HCT116 (cell line): ENCODE measurements around the gene CMIP. TPM values are rescaled to one million over a fixed set of nuclear protein-coding genes. Genes with fewer than 3 reads are reported as not detected.

Source experiments
- ATAC-seq: fragments of 200-7000 bp; cut with Tn5 transposase; 2 replicates; pipeline ENCODE4 v1.9.1; 2020; ENCODE audit warnings: mild to moderate bottlenecking, moderate library complexity
- BruUV-seq: library from RNA; stranded (reverse); fragments of 400-500 nt; replicated peaks from 2 replicates; lab custom pipeline; 2021; lab: Mats Ljungman, UMichigan
- CTCF ChIA-PET: fragments of 300-600 bp; sonication (Branson Sonifier 250); formaldehyde crosslinking; loops from one replicate; lab custom pipeline; 2021; ENCODE audit warnings: antibody characterized with exemption; lab: Charles Lee
- POLR2A ChIA-PET: fragments of 300-600, 350-600 bp; sonication (Branson Sonifier 250); formaldehyde crosslinking; loops from one replicate; lab custom pipeline; 2021; ENCODE audit warnings: antibody characterized with exemption; lab: Charles Lee
- RAD21 ChIA-PET, 2 experiments: fragments of 300-600 bp; sonication (Branson Sonifier 250); formaldehyde crosslinking; loops; one replicate each; lab custom pipeline; 2023; ENCODE audit warnings: low total read pairs in 2 of 2; ENCODE audit not compliant: uncharacterized antibody in 2 of 2, unreplicated experiment in 2 of 2, low non-redundant PET in 1 of 2; lab: Charles Lee
- DNase-seq: peaks from one replicate; pipeline ENCODE4 v3.0.0-alpha.2; 2010; ENCODE audit warnings: low read depth, low spot score
- H2AFZ ChIP-seq: fragments of 200-600 bp; shearing (Covaris generic), sonication (generic); 2 replicates; pipeline ENCODE4 v1.6.1; 2017; ENCODE audit warnings: low read depth, mixed run types, mixed read lengths, antibody characterized with exemption, low read length; ENCODE audit not compliant: poor library complexity, severe bottlenecking
- H3K27ac ChIP-seq: 2 replicates; pipeline ENCODE4 v1.5.1; 2012; ENCODE audit warnings: low read depth, low read length
- H3K27me3 ChIP-seq: fragments of 200-600 bp; sonication (generic); 2 replicates; pipeline ENCODE4 v1.6.1; 2016; ENCODE audit warnings: mixed run types, low read length, mixed read lengths; ENCODE audit not compliant: insufficient read depth
- H3K36me3 ChIP-seq, 2 experiments: fragments of 200-500 bp in 1 of 2; fragments of 200-600 bp in 1 of 2; sonication (Bioruptor generic) in 1 of 2; sonication (generic) in 1 of 2; 2 replicates each; pipeline versions ENCODE4 v1.5.1 to v1.6.1; 2014 to 2016; ENCODE audit warnings: low read length in 2 of 2, inconsistent platforms in 1 of 2, mixed read lengths in 1 of 2, mixed run types in 1 of 2; ENCODE audit not compliant: insufficient read depth in 2 of 2, control insufficient read depth in 1 of 2
- H3K4me1 ChIP-seq, 2 experiments: fragments of 200-600 bp in 1 of 2; sonication (generic) in 1 of 2; 2 replicates each; pipeline versions ENCODE4 v1.5.1 to v1.6.1; 2012 to 2017; ENCODE audit warnings: low read length in 2 of 2, inconsistent platforms in 1 of 2, mild to moderate bottlenecking in 1 of 2, mixed read lengths in 1 of 2, mixed run types in 1 of 2, moderate library complexity in 1 of 2; ENCODE audit not compliant: insufficient read depth in 2 of 2, control insufficient read depth in 1 of 2
- H3K4me2 ChIP-seq: fragments of 200-600 bp; sonication (generic); 2 replicates; pipeline ENCODE4 v1.6.1; 2017; ENCODE audit warnings: mixed run types, low read length, mixed read lengths
- H3K4me3 ChIP-seq, 2 experiments: fragments of 200-600 bp in 1 of 2; sonication (generic) in 1 of 2; replicated peaks in 1 of 2; 2 replicates each; pipeline ENCODE4 v1.5.1; 2011 to 2016; ENCODE audit warnings: low read length in 2 of 2, control low read depth in 1 of 2, low read depth in 1 of 2, mild to moderate bottlenecking in 1 of 2, mixed read lengths in 1 of 2, mixed run types in 1 of 2
- H3K79me2 ChIP-seq: fragments of 200-600 bp; sonication (generic); 2 replicates; pipeline ENCODE4 v1.6.1; 2017; ENCODE audit warnings: mild to moderate bottlenecking, mixed run types, low read length, moderate library complexity, mixed read lengths; ENCODE audit not compliant: insufficient read depth
- H3K9ac ChIP-seq: fragments of 200-600 bp; sonication (generic); 2 replicates; pipeline ENCODE4 v1.6.1; 2016; ENCODE audit warnings: low read length, mixed read lengths
- H3K9me2 ChIP-seq: fragments of 200-600 bp; sonication (generic), shearing (Covaris generic); 2 replicates; pipeline ENCODE4 v1.6.1; 2017; ENCODE audit warnings: mixed run types, mild to moderate bottlenecking, moderate library complexity; ENCODE audit not compliant: insufficient read depth
- H3K9me3 ChIP-seq, 2 experiments: fragments of 200-500 bp in 1 of 2; fragments of 200-600 bp in 1 of 2; sonication (Bioruptor generic) in 1 of 2; sonication (generic) in 1 of 2; 2 replicates each; pipeline ENCODE4 v1.6.1; 2014 to 2017; ENCODE audit warnings: low read length in 2 of 2, mixed read lengths in 2 of 2, inconsistent platforms in 1 of 2, low read depth in 1 of 2, mild to moderate bottlenecking in 1 of 2, mixed run types in 1 of 2, moderate library complexity in 1 of 2; ENCODE audit not compliant: control insufficient read depth in 1 of 2, insufficient read depth in 1 of 2
- H4K20me1 ChIP-seq: fragments of 200-600 bp; sonication (generic), shearing (Covaris generic); 2 replicates; pipeline ENCODE4 v1.6.1; 2017; ENCODE audit warnings: mixed run types, mild to moderate bottlenecking, moderate library complexity; ENCODE audit not compliant: insufficient read depth
- EZH2 ChIP-seq: fragments of 200-600 bp; sonication (generic); IDR thresholded peaks from 2 replicates; pipeline ENCODE4 v1.6.1; 2017; ENCODE audit warnings: antibody characterized with exemption, mixed run types
- SP1 ChIP-seq: IDR thresholded peaks from 2 replicates; pipeline ENCODE4 v1.6.1; 2012; ENCODE audit warnings: low read depth
- intact Hi-C: fragments of 100-400 bp; cut with micrococcal nuclease; formaldehyde crosslinking; loops from 2 replicates; pipeline ENCODE4 v1.10.0; 2022
- total RNA-seq: library from RNA; stranded (reverse); gene quantifications from one replicate; pipeline ENCODE4 v1.2.1, GENCODE V29; 2021; ENCODE audit not compliant: unreplicated experiment
- TF ChIP-seq, protein P1 (sequence below), 3 experiments: fragments of 200-600 bp in 1 of 3; sonication (generic) in 1 of 3; IDR thresholded peaks in 2 of 3; conservative IDR thresholded peaks in 1 of 3; 2 replicates each; pipeline ENCODE4 v1.5.1; 2012 to 2017; ENCODE audit warnings: low read depth in 2 of 3, low read length in 2 of 3, antibody characterized with exemption in 1 of 3, borderline replicate concordance in 1 of 3, control low read depth in 1 of 3, mild to moderate bottlenecking in 1 of 3, mixed read lengths in 1 of 3, mixed run types in 1 of 3, moderate library complexity in 1 of 3; ENCODE audit not compliant: insufficient read depth in 1 of 3
- TF ChIP-seq, protein P2 (sequence below): IDR thresholded peaks from 2 replicates; pipeline ENCODE4 v1.6.1; 2012; ENCODE audit warnings: low read depth

CMIP gene
- total RNA-seq, 1 experiment from 2014 or later, result 64.6 TPM

DNA sequence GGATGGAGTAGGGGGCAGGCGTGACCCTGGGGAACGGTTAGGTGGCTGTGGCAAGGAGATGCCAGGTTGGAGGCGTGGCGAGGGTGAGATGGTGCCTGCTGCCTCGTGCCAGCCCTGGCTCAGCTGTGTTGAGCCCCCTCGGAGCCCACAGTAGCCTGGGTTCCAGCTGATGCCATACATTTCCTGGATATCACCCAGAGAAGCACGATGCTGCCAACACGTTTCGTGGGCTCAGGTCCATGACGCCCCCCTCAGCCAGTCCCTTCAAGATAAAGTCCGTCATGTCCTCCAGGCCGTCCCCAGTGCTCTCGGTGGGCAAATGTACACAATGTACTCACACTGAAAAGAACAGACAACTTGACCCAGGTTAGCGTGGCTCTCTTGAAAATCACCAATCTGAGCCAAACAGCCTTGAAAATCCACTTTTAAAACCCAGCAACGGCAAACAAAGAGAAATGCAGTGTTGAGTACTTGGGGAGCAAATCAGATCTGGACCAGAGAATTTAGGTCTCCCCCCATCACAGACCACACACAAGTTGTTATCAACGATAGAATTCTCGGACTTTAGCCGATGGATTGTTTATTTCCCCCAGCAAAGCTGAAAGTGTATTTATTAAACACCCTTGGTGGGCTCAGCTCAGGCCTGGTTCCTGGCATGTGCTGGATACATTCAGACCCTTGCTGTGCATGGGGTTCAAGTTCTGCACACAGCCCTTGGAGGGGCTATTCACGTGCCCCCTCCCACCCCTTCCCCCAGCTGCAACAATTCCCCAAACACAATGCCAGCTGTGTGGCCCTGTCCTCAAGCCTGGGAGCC lies 231.7 kb downstream of the CMIP start:
- H2AFZ ChIP-seq, result no peak overlapping the region
- no peak for TF ChIP-seq EZH2
- no peak for TF ChIP-seq SP1
- TF ChIP-seq, protein P1, sequence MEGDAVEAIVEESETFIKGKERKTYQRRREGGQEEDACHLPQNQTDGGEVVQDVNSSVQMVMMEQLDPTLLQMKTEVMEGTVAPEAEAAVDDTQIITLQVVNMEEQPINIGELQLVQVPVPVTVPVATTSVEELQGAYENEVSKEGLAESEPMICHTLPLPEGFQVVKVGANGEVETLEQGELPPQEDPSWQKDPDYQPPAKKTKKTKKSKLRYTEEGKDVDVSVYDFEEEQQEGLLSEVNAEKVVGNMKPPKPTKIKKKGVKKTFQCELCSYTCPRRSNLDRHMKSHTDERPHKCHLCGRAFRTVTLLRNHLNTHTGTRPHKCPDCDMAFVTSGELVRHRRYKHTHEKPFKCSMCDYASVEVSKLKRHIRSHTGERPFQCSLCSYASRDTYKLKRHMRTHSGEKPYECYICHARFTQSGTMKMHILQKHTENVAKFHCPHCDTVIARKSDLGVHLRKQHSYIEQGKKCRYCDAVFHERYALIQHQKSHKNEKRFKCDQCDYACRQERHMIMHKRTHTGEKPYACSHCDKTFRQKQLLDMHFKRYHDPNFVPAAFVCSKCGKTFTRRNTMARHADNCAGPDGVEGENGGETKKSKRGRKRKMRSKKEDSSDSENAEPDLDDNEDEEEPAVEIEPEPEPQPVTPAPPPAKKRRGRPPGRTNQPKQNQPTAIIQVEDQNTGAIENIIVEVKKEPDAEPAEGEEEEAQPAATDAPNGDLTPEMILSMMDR (IDR thresholded peaks at IDR 0.05 in 2 of 3, conservative IDR thresholded peaks at IDR 0.05 in 1 of 3; ENCODE audit: borderline replicate concordance in 1 of 3, insufficient read depth in 1 of 3, low read depth in 2 of 3, low read length in 2 of 3), result no peak
- TF ChIP-seq, protein P2, sequence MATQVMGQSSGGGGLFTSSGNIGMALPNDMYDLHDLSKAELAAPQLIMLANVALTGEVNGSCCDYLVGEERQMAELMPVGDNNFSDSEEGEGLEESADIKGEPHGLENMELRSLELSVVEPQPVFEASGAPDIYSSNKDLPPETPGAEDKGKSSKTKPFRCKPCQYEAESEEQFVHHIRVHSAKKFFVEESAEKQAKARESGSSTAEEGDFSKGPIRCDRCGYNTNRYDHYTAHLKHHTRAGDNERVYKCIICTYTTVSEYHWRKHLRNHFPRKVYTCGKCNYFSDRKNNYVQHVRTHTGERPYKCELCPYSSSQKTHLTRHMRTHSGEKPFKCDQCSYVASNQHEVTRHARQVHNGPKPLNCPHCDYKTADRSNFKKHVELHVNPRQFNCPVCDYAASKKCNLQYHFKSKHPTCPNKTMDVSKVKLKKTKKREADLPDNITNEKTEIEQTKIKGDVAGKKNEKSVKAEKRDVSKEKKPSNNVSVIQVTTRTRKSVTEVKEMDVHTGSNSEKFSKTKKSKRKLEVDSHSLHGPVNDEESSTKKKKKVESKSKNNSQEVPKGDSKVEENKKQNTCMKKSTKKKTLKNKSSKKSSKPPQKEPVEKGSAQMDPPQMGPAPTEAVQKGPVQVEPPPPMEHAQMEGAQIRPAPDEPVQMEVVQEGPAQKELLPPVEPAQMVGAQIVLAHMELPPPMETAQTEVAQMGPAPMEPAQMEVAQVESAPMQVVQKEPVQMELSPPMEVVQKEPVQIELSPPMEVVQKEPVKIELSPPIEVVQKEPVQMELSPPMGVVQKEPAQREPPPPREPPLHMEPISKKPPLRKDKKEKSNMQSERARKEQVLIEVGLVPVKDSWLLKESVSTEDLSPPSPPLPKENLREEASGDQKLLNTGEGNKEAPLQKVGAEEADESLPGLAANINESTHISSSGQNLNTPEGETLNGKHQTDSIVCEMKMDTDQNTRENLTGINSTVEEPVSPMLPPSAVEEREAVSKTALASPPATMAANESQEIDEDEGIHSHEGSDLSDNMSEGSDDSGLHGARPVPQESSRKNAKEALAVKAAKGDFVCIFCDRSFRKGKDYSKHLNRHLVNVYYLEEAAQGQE, result no peak
- TF ChIP-seq, all 23 proteins: peak for 0
- no peak overlapping the region for H3K4me3 ChIP-seq
- CTCF ChIA-PET, result no interaction called here
- H3K9me2 ChIP-seq, result no peaks in the 10 kb centered on the region
- intact Hi-C loops, result no loop called here
- H3K79me2 ChIP-seq, result no peaks in the 10 kb centered on the region; the same call in 1 of the 2 replicates
- POLR2A ChIA-PET, result no interaction called here
- no peaks in the 10 kb centered on the region for H4K20me1 ChIP-seq
- H3K27me3 ChIP-seq, result no peaks in the 10 kb centered on the region
- no peak overlapping the region for H3K9ac ChIP-seq
- no TSS peak for BruUV-seq
- DNase-seq (no peak), ATAC-seq (no peak)
- RAD21 ChIA-PET, result no interaction called here
- H3K9me3 ChIP-seq, result no peaks in the 10 kb centered on the region
- H3K27ac ChIP-seq, result no peak overlapping the region
- H3K4me2 ChIP-seq, result no peak overlapping the region
- no peaks in the 10 kb centered on the region for H3K4me1 ChIP-seq
- peaks cover 7 to 30% of the 10 kb centered on the region in 2 experiments; a peak in 3 of 4 replicates for H3K36me3 ChIP-seq
